Endodermal cell (in vitro differentiated cells): ENCODE data around the gene C4orf33. TPM values are rescaled to one million over a fixed set of nuclear protein-coding genes. Genes with fewer than 3 reads are reported as not detected.
"Not testable (repeated sequence)": the region's sequence is repeated elsewhere in the genome, so short reads cannot be mapped to it uniquely, and the experiment has no call there.

Experiments used
- DNase-seq: peaks from one replicate; pipeline ENCODE4 v3.0.0-alpha.2; 2017
- H3K27ac ChIP-seq: 2 replicates; pipeline ENCODE4 v1.5.1; 2013; ENCODE audit warnings: mild to moderate bottlenecking, low read depth, low read length, moderate library complexity
- H3K27me3 ChIP-seq: 2 replicates; pipeline ENCODE4 v1.6.1; 2013; ENCODE audit warnings: mild to moderate bottlenecking, low read length, moderate library complexity; ENCODE audit not compliant: insufficient read depth, control insufficient read depth, poor library complexity, severe bottlenecking
- H3K36me3 ChIP-seq: 2 replicates; pipeline ENCODE4 v1.7.0; 2013; ENCODE audit warnings: mild to moderate bottlenecking, low read length, moderate library complexity; ENCODE audit not compliant: control insufficient read depth, insufficient read depth
- H3K4me1 ChIP-seq: one replicate; pipeline ENCODE4 v1.7.0; 2013; ENCODE audit warnings: low read length; ENCODE audit not compliant: control insufficient read depth, insufficient read depth
- H3K4me3 ChIP-seq: 2 replicates; pipeline ENCODE4 v1.5.1; 2013; ENCODE audit warnings: mild to moderate bottlenecking, low read length, moderate library complexity
- H3K9ac ChIP-seq: 2 replicates; pipeline ENCODE4 v1.6.1; 2013; ENCODE audit warnings: mild to moderate bottlenecking, low read length, moderate library complexity; ENCODE audit not compliant: poor library complexity, severe bottlenecking; ENCODE audit errors: extremely low read depth
- H3K9me3 ChIP-seq: 2 replicates; pipeline ENCODE4 v1.6.1; 2013; ENCODE audit warnings: mild to moderate bottlenecking, low read length, moderate library complexity; ENCODE audit not compliant: control insufficient read depth
- H3K27ac Mint-ChIP-seq: 2 replicates; pipeline ENCODE4 v1.8.0; 2020; ENCODE audit warnings: mixed read lengths
- H3K27me3 Mint-ChIP-seq: 2 replicates; pipeline ENCODE4 v1.8.0; 2021; ENCODE audit warnings: mild to moderate bottlenecking, mixed read lengths; ENCODE audit not compliant: insufficient read depth
- H3K36me3 Mint-ChIP-seq: 2 replicates; pipeline ENCODE4 v1.8.0; 2020; ENCODE audit warnings: low read depth, mixed read lengths
- H3K4me1 Mint-ChIP-seq: 2 replicates; pipeline ENCODE4 v1.8.0; 2020; ENCODE audit warnings: mixed read lengths
- H3K4me3 Mint-ChIP-seq: 2 replicates; pipeline ENCODE4 v1.8.0; 2020; ENCODE audit warnings: mild to moderate bottlenecking, moderate library complexity, mixed read lengths
- H3K9me3 Mint-ChIP-seq: 2 replicates; pipeline ENCODE4 v1.8.0; 2020; ENCODE audit warnings: mild to moderate bottlenecking, mixed read lengths
- CTCF ChIP-seq: fragments of 200-600 bp; sonication (generic); conservative IDR thresholded peaks from 2 replicates; pipeline ENCODE4 v1.5.0; 2021; ENCODE audit warnings: antibody characterized with exemption, mild to moderate bottlenecking
- WGBS, 2 experiments: methylation state at CpG; one replicate each; pipeline versions ENCODE4 v1.1.5 to v1.1.7; 2013; ENCODE audit warnings: missing lambda C conversion rate in 2 of 2, mixed read lengths in 1 of 2; ENCODE audit not compliant: insufficient coverage in 1 of 2, insufficient read length in 1 of 2; 5-methylcytosine and 5-hydroxymethylcytosine counted together
- total RNA-seq, 2 donors: library from RNA; stranded (reverse); fragmentation: NEBNext Ultra II Directional in 1 of 2; extraction: Animal tissue kit (Norgen Biotek cat#: 25700) in 1 of 2; gene quantifications; 2 replicates in 1 of 2; 3 replicates in 1 of 2; pipeline ENCODE4 v1.2.1, GENCODE V29; 2021

C4orf33 gene
- total RNA-seq, 2 donors from 2014 or later: 3.6 to 6.1 TPM

- no peaks in the 10 kb centered on the region for H3K27me3 ChIP-seq
Measured at GRCh38 chr4:129063640-129064039, 32.3 kb upstream of the C4orf33 start.

GRCh38 chr4:129064717-129065116 is 31.2 kb upstream of the C4orf33 start:
- H3K9ac ChIP-seq: no peak overlapping the region
- H3K9me3 Mint-ChIP-seq: peaks cover 58% of the 10 kb centered on the region
- H3K36me3 Mint-ChIP-seq: peaks cover 43% of the 10 kb centered on the region
- no peaks in the 10 kb centered on the region for H3K4me1 ChIP-seq
- H3K4me1 Mint-ChIP-seq: no peaks in the 10 kb centered on the region
- H3K9me3 ChIP-seq: peaks cover 73% of the 10 kb centered on the region
- peaks cover 19% of the 10 kb centered on the region for H3K36me3 ChIP-seq
- no peaks in the 10 kb centered on the region for H3K27me3 ChIP-seq
- DNase-seq: no peak
- H3K27ac Mint-ChIP-seq: no peak overlapping the region
- H3K4me3 Mint-ChIP-seq: no peak overlapping the region
- no peaks in the 10 kb centered on the region for H3K27me3 Mint-ChIP-seq
- TF ChIP-seq CTCF: no peak
- no peak overlapping the region for H3K4me3 ChIP-seq
- no peak overlapping the region for H3K27ac ChIP-seq

More at GRCh38 chr4:129063640-129064039, 32.3 kb upstream of the C4orf33 start:
- no peak for TF ChIP-seq CTCF
- Mint-ChIP-seq H3K27ac (no peak overlapping the region), H3K4me1 (no peaks in the 10 kb centered on the region), H3K36me3 (peaks cover 41% of the 10 kb centered on the region), H3K4me3 (no peak overlapping the region), H3K9me3 (peaks cover 57% of the 10 kb centered on the region), H3K27me3 (no peaks in the 10 kb centered on the region)
- Histone ChIP-seq H3K4me1 (no peaks in the 10 kb centered on the region), H3K4me3 (no peak overlapping the region), H3K27ac (no peak overlapping the region), H3K36me3 (peaks cover 19% of the 10 kb centered on the region), H3K9me3 (peaks cover 73% of the 10 kb centered on the region), H3K9ac (no peak overlapping the region)
- no peak for DNase-seq
- 88 to 93% methylated on average over 2 of the region's 2 CpGs for WGBS, 2 experiments

DNA sequence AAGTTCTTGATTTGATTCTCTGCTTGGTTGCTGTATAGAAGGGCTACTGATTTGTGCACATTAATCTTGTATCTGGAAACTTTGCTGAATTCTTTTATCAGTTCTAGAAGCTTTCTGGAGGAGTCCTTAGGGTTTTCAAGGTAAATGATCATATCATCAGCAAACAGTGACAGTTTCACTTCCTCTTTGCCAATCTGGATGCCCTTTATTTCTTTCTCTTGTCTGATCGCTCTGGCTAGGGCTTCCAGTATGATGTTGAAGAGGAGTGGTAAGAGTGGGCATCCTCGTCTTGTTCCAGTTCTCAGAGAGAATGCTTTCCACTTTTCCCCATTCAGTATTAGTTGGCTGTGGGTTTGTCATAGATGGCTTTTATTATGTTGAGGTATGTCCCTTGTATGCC is 26.4 kb upstream of the C4orf33 start:
- H3K27ac Mint-ChIP-seq, H3K4me1 Mint-ChIP-seq, H3K27me3 Mint-ChIP-seq, H3K27ac ChIP-seq, H3K4me1 ChIP-seq, DNase-seq, H3K36me3 ChIP-seq, H3K4me3 Mint-ChIP-seq, H3K27me3 ChIP-seq, H3K9ac ChIP-seq: not testable (repeated sequence)
- Mint-ChIP-seq H3K9me3 (peaks cover 43% of the 10 kb centered on the region), H3K36me3 (peaks cover 31% of the 10 kb centered on the region)
- Histone ChIP-seq H3K9me3 (peaks cover 65% of the 10 kb centered on the region), H3K4me3 (peak overlapping the region; percentile 15)
- WGBS, 2 experiments: 95% methylated on average over 2 of the region's 2 CpGs; no CpG with 5 or more reads in 1 of the 2 experiments

- no peak overlapping the region for H3K9ac ChIP-seq
- Mint-ChIP-seq H3K27ac (no peak overlapping the region), H3K4me3 (no peak overlapping the region), H3K9me3 (peaks cover 28% of the 10 kb centered on the region), H3K4me1 (no peaks in the 10 kb centered on the region), H3K36me3 (peaks cover 60% of the 10 kb centered on the region), H3K27me3 (no peaks in the 10 kb centered on the region)
- TF ChIP-seq CTCF: no peak
- H3K27ac ChIP-seq: no peak overlapping the region
- peaks cover 39% of the 10 kb centered on the region for H3K9me3 ChIP-seq
- peaks cover 25% of the 10 kb centered on the region for H3K36me3 ChIP-seq
- no peak for DNase-seq
- H3K4me3 ChIP-seq: no peak overlapping the region
- H3K27me3 ChIP-seq: no peaks in the 10 kb centered on the region
- no peaks in the 10 kb centered on the region for H3K4me1 ChIP-seq
Measured at GRCh38 chr4:129077326-129077725, 18.6 kb upstream of the C4orf33 start.
